Duodenal mucosa (tissue), 2 donors: Measurements from ENCODE around the gene SYT12.
A peak's percentile ranks its signal among the peaks of the same experiment; 100 is the strongest.

Experiments
- H3K27ac ChIP-seq: one replicate; pipeline ENCODE4 v1.7.0; 2013; ENCODE audit warnings: low read depth, low read length
- H3K27me3 ChIP-seq, 2 donors: one replicate each; pipeline ENCODE4 v1.7.0; 2013; ENCODE audit warnings: low read length in 2 of 2, control low read depth in 1 of 2; ENCODE audit not compliant: insufficient read depth in 2 of 2, control insufficient read depth in 1 of 2
- H3K36me3 ChIP-seq, 2 donors: one replicate each; pipeline ENCODE4 v1.7.0; 2013; ENCODE audit warnings: low read length in 2 of 2, control low read depth in 1 of 2; ENCODE audit not compliant: insufficient read depth in 2 of 2, control insufficient read depth in 1 of 2
- H3K4me1 ChIP-seq, 2 donors: one replicate each; pipeline ENCODE4 v1.7.0; 2013; ENCODE audit warnings: low read length in 2 of 2, control low read depth in 1 of 2; ENCODE audit not compliant: insufficient read depth in 2 of 2, control insufficient read depth in 1 of 2
- H3K4me3 ChIP-seq, 2 donors: one replicate each; pipeline ENCODE4 v1.7.0; 2013; ENCODE audit warnings: low read length in 2 of 2, low read depth in 1 of 2
- H3K9ac ChIP-seq, 2 donors: one replicate each; pipeline ENCODE4 v1.7.0; 2013; ENCODE audit warnings: low read length in 2 of 2, low read depth in 1 of 2
- H3K9me3 ChIP-seq, 2 donors: one replicate each; pipeline ENCODE4 v1.7.0; 2013; ENCODE audit warnings: low read length in 2 of 2, control low read depth in 1 of 2; ENCODE audit not compliant: control insufficient read depth in 1 of 2

The SYT12 gene, protein sequence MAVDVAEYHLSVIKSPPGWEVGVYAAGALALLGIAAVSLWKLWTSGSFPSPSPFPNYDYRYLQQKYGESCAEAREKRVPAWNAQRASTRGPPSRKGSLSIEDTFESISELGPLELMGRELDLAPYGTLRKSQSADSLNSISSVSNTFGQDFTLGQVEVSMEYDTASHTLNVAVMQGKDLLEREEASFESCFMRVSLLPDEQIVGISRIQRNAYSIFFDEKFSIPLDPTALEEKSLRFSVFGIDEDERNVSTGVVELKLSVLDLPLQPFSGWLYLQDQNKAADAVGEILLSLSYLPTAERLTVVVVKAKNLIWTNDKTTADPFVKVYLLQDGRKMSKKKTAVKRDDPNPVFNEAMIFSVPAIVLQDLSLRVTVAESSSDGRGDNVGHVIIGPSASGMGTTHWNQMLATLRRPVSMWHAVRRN

DNA sequence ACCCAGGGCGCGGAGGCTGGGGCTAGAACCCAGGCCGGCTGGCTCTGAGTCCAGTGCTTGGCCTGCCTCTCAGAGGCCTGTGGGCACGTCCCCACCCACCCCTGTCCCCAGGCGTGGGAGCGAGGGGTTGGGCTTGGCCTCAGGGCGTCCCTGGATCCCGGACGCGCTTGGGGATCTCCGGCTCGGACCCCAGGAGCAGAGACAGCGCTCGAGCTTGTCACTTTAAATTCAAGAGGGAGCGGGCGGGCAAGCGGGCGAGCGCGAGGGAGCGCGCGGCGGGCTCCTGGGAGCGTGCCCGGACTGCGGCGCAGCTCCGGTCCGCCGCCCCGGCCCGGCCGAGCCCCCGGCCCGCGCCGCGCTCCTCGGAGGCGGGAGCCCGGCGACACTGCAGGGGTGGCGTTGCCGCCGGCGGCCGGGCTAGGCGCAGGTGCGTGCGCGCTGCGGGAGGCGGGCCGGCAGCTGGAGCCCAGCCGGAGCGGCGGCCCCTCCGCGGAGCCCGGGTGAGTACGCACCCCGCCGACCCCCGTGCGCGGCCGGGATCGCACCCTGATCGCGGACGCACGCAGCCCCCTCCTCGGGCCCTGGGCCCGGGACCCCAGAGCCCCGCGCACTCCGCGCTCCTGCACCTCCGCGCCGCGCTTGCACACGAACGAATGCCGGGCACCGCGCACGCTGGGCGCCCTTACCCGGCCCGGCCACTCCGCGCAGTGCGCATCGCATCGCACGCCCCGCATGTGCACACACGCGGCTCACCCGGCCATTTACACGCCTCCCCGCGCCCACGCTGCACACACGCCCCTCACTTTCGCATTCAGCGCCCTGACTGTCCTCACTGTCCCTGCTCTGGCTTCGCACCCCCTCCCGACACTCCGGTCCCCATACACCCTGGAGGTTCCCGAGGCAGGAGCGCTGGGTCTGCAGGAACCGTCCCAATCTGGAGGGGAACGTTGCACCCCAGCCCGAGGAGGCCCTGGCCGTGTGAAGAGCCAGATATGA is at the start of gene SYT12:
Gene SYT12 (plus strand): TSS at position 174 of the 996 bp plus-strand sequence. CDS start 7,011 bp downstream, outside the sequence.
- peak within 1 kb of the TSS; percentile 46 to 51 for H3K4me3 ChIP-seq
- H3K9ac ChIP-seq: no peak within 1 kb of the TSS
- no peak within 1 kb of the TSS for H3K27ac ChIP-seq
- peaks cover 26% of the 10 kb centered on the region in 2 donors for H3K27me3 ChIP-seq
- H3K4me1 ChIP-seq: peaks cover 17 to 20% of the 10 kb centered on the region in 2 donors
- no peaks in the 10 kb centered on the region for H3K9me3 ChIP-seq
- H3K36me3 ChIP-seq: no peaks in the 10 kb centered on the region

DNA sequence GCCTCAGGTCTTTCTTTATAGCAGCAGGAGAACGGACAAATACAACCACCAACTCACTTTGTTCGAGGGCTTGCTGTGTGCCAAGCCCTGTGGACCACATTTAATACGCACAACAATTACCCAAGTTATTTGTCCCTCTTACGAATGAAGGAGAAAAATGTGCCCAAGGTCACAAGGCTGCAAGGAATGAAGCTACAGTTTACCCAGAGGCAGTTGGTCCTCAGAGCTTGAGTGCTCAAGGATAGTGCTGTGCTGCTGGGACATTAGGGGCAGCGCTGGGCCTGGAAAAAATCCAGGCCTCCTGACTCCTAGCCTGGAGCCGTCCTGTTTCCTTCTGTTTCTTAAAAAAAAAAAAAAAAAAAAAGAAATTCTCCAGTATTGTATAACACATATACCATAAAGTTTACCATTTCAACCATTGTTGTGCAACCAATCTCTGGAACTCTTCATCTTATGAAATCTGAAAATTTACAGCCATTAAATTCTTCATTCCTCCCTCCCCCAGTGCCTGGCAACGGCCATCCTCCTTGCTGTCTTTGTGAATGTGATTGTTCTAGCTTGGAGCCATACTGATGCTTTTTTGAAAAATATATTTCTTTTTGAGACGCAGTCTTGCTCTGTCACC is 48.9 kb upstream of the SYT12 start:
- Histone ChIP-seq H3K27ac (no peak overlapping the region), H3K4me1 (peaks cover 12 to 20% of the 10 kb centered on the region in 2 donors), H3K36me3 (no peaks in the 10 kb centered on the region), H3K27me3 (no peaks in the 10 kb centered on the region), H3K4me3 (no peak overlapping the region), H3K9me3 (peaks cover 0 to 5% of the 10 kb centered on the region in 2 donors), H3K9ac (no peak overlapping the region)

DNA sequence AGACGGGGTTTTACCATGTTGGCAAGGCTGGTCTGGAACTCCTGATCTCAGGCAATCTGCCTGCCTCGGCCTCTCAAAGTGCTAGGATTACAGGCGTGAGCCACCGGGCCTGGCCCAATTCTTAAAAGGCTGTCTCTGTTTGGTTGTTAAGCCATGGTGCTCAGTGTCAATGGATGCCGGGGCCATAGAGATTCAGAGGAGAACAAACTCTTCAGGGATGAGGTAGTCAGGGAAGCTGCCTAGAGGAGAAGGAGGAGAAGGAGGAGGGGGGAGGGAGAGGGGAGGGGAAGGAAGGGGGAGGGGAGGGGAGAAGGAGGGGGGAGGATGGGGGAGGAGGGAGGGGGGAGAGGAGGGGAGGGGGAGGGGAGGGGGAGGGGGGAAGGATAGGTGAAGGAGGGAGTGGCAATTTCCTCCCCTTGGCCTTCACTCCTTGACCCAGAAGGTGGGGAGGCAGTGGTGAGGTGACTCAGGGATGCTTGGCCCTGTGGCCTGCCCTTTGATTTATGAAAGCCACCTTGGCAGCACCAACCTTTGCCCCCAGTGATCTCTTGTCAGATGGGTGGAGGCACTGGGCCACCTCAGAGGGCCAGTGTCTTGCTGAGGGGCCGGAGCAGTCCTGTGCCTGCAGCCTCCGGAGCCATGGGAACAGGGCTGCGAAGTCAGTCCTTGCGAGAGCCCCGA is 48.1 kb upstream of the SYT12 start, which contains the start of gene C11orf86:
Gene C11orf86 (plus strand): TSS at position 581 of the 681 bp plus-strand sequence. CDS start 59 bp downstream, at position 640.
- Histone ChIP-seq H3K9me3 (peaks cover 5% of the 10 kb centered on the region in 2 donors), H3K4me1 (peaks cover 11 to 15% of the 10 kb centered on the region in 2 donors), H3K27ac (peak within 1 kb of the TSS; percentile 63), H3K4me3 (peak within 1 kb of the TSS; percentile 56 to 63), H3K36me3 (no peaks in the 10 kb centered on the region), H3K27me3 (no peaks in the 10 kb centered on the region), H3K9ac (peak within 1 kb of the TSS; percentile 65 to 70)

DNA sequence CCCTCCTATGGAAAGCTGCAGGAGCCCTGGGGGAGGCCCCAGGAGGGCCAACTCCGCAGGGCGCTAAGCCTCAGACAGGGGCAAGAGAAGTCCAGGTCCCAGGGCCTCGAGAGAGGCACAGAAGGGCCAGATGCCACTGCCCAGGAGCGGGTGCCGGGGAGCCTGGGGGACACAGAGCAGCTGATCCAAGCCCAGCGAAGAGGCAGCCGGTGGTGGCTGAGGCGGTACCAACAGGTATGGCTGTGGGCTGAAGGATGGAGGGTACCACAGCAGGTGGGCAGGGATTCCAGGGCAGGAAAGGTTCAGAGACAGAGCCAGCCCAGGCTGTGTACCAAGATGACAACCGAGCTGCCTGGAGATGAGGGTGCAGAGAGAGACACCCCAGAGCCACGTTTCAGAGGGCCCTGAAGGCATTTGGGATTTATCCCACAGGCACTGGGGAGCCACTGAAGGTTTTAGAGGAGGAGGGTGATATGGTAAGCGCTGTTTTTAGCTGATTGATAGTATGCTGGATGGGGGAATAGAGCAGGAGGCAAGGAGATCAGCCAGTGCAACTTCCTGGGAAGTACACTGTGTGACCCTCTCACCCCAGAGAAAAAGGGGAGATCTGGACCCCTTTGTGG is 47.4 kb upstream of the SYT12 start:
- peak overlapping the region; percentile 56 to 63 for H3K4me3 ChIP-seq
- no peaks in the 10 kb centered on the region for H3K27me3 ChIP-seq
- H3K27ac ChIP-seq: peak overlapping the region; percentile 63
- no peaks in the 10 kb centered on the region for H3K36me3 ChIP-seq
- peaks cover 7 to 9% of the 10 kb centered on the region in 2 donors for H3K4me1 ChIP-seq
- H3K9me3 ChIP-seq: peaks cover under 1 to 5% of the 10 kb centered on the region in 2 donors
- H3K9ac ChIP-seq: peak overlapping the region; percentile 65 to 70

DNA sequence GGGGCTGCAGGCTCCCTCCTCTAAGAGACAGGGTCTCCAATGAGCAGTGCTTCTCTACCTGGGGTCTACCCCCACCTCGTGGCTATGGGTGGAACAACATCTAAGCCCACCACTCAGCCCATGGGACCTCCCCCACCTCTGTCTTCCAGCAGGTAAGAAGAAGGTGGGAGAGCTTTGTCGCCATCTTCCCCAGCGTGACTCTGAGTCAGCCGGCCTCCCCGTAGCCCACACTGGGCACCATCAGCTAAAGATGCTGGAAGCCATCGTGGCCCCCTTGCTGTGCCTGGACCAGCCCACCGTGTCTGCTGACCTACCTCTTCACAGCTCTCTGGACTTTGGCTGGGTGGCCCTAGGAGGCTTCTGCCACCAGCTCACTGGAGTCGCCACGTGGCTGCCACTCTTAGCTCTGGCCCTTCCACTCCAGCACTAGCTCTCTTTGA is 46.9 kb upstream of the SYT12 start:
- Histone ChIP-seq H3K27me3 (no peaks in the 10 kb centered on the region), H3K27ac (no peak overlapping the region), H3K36me3 (no peaks in the 10 kb centered on the region), H3K4me1 (peaks cover 4 to 6% of the 10 kb centered on the region in 2 donors), H3K9me3 (peaks cover 0 to 5% of the 10 kb centered on the region in 2 donors), H3K4me3 (peak overlapping the region; percentile 56 to 63), H3K9ac (peak overlapping the region; percentile 65 to 70)

DNA sequence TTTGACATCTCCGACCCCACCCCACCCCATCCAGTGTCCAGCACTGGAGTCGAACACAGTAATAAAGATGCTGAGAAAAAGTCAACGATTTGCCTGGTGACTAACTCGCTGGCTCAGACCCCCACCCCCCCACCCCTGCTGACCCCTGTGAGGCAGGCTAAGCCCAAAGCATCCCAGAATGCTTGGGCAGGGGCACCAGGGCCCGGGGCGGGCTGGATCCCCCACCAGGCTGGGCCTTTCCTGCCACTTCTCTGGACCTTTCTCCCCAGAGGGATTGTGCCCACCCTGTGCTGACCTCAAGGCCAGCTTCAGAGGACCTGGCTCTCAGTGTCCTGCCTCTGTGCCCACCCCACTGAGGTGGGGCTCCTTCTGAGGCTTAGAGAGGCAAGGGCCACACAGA is 46.0 kb upstream of the SYT12 start:
- H3K27ac ChIP-seq: no peak overlapping the region
- no peaks in the 10 kb centered on the region for H3K27me3 ChIP-seq
- H3K36me3 ChIP-seq: no peaks in the 10 kb centered on the region
- peak overlapping the region in 1 of 2 donors; percentile 20 for H3K9ac ChIP-seq
- peaks cover under 1 to 6% of the 10 kb centered on the region in 2 donors for H3K4me1 ChIP-seq
- peak overlapping the region; percentile 56 to 63 for H3K4me3 ChIP-seq
- H3K9me3 ChIP-seq: peaks cover 0 to 5% of the 10 kb centered on the region in 2 donors

DNA sequence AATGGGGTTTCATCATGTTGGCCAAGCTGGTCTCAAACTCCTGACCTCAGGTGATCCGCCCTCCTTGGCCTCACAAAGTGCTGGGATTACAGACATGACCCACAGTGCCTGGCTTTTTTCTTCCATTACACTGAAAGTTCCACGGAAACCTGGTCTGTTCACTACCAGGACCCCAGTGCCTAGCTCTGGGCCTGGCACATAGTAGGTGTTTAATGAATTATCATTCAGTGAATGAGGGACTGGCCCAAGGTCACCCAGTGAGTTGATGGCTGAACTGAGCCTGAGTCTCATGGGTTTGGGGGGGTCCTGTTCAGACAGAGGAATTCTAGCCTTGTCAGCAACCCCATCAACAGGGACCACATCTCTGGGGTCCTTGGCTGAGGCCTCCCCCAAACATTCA is 44.7 kb upstream of the SYT12 start:
- Histone ChIP-seq H3K9me3 (peaks cover 0 to 5% of the 10 kb centered on the region in 2 donors), H3K36me3 (no peaks in the 10 kb centered on the region), H3K27me3 (no peaks in the 10 kb centered on the region), H3K4me1 (peaks cover 7 to 11% of the 10 kb centered on the region in 2 donors), H3K4me3 (no peak overlapping the region), H3K9ac (no peak overlapping the region), H3K27ac (no peak overlapping the region)

DNA sequence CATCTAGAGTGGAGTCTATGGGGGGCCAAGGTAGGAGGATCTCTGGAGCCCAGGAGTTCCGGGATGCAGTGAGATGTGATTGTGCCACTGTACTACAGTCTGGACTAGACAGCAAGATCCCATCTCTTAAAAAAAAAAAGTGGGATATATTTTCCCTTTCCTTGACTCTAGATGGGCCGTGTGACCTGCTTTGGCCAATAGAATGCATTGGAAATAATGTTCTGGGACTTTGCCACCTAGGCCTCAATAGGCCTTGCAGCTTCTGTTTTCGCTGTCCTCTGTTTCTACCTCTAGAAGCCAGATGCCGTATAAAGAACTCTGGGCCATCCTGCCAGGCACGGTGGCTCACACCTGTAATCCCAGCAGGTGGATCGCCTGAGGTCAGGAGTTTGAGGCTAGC is 44.2 kb upstream of the SYT12 start:
- no peaks in the 10 kb centered on the region for H3K27me3 ChIP-seq
- no peak overlapping the region for H3K4me3 ChIP-seq
- H3K4me1 ChIP-seq: peaks cover 12 to 16% of the 10 kb centered on the region in 2 donors
- H3K27ac ChIP-seq: no peak overlapping the region
- H3K36me3 ChIP-seq: no peaks in the 10 kb centered on the region
- no peak overlapping the region for H3K9ac ChIP-seq
- peaks cover 0 to 5% of the 10 kb centered on the region in 2 donors for H3K9me3 ChIP-seq
